Epithelial cell of esophagus (primary cell): Measurements from ENCODE around the gene FCMR.

Experiments
- DNase-seq: peaks from one replicate; pipeline ENCODE4 v3.0.0; 2010; ENCODE audit warnings: low read depth
- H3K4me3 ChIP-seq: 2 replicates; pipeline ENCODE4 v1.5.1; 2011; ENCODE audit warnings: mild to moderate bottlenecking, low read length, control low read depth
- TF ChIP-seq, protein P1 (sequence below): IDR thresholded peaks from 2 replicates; pipeline ENCODE4 v1.5.1; 2011; ENCODE audit warnings: low read depth, mild to moderate bottlenecking, low read length, control low read depth, inconsistent platforms; ENCODE audit not compliant: insufficient read depth; ENCODE audit errors: missing control alignments

Gene FCMR

DNA sequence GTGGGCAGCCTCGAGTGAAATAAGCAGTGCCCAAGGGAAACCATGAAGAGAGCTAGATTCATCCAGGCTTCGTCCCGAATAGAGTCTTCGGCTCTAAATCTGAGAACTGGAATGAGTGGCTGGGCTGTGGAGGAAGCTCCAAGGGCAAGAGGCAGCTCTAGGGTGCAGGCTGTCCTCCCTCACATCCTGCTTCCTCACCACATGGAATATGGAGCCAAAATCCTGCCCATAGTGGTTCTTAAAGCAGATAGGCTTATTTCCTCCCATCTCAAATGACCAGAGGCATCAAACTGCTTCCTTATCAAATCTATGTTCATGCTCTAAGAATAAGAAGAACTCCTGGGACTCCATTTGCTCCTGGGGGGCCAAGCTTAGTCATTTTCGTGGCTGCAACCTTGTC lies 22.0 kb downstream of the FCMR start:
- no peak overlapping the region for H3K4me3 ChIP-seq
- TF ChIP-seq, protein P1, sequence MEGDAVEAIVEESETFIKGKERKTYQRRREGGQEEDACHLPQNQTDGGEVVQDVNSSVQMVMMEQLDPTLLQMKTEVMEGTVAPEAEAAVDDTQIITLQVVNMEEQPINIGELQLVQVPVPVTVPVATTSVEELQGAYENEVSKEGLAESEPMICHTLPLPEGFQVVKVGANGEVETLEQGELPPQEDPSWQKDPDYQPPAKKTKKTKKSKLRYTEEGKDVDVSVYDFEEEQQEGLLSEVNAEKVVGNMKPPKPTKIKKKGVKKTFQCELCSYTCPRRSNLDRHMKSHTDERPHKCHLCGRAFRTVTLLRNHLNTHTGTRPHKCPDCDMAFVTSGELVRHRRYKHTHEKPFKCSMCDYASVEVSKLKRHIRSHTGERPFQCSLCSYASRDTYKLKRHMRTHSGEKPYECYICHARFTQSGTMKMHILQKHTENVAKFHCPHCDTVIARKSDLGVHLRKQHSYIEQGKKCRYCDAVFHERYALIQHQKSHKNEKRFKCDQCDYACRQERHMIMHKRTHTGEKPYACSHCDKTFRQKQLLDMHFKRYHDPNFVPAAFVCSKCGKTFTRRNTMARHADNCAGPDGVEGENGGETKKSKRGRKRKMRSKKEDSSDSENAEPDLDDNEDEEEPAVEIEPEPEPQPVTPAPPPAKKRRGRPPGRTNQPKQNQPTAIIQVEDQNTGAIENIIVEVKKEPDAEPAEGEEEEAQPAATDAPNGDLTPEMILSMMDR, result no peak
- no peak for DNase-seq

DNA sequence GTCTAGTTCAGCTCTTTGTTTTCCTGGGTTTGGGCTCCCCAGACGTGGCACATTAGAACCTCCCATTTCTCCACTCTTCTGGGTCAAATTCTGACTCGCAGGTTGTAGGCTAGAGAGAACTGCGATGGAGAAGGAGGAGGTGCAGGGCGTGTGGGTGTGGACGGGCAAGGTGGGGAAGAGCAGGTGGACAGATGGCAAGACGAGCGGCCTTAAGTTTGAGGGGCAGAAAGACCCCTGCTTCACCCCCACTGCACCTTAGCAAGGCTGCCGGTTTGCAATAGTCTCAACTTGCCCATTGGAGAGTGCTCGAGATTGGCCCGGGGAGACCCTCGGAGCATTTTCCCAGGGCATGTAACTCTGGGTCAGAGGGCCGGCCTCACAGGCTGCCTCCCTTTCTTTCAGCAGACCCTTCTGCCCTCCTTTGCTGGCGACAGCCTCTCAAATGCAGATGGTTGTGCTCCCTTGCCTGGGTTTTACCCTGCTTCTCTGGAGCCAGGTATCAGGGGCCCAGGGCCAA lies 22.8 kb downstream of the FCMR start:
- no peak for DNase-seq
- H3K4me3 ChIP-seq, result no peak overlapping the region
- TF ChIP-seq, protein P1, result no peak

DNA sequence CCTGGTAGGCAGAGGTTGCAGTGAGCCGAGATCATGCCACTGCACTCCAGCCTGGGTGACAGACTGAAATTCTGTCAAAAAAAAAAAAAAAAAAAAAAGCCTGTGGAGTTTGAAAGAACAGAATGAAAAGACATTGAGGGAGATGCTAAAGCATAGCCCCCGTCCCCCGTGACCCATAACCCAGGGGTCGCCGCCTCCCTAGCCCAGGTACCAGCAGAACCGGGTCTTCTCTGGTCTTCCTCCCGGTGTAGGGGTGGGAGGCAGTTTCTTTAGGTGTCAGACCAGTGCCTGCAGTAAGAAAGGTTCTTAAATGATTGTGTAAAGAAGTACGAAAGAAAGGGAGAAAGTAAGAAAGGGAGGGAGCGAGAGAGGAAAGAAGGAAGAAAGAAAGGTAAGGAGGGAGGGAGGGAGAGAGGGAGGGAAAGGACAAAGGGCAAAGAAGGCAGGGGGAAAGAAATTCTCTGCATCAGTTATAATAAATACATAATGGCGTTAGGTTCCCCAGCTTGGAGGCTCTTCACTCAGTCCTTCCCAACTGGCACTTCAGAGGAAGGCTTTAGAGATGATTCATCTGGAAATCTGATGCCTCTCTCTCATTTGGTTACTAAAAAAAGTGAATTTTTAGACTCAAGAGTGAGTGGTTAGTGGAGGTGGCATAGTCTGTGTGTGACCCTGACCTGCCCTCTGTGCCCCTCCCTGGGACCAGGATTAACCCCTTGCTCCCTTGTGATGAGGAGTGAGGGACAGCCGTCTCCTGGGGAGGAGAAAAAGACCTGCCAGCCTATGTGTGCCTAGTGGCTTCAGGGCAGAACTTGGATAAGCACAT lies 23.4 kb downstream of the FCMR start:
- H3K4me3 ChIP-seq, result no peak overlapping the region
- DNase-seq, result peak; percentile 65
- TF ChIP-seq, protein P1, result no peak

DNA sequence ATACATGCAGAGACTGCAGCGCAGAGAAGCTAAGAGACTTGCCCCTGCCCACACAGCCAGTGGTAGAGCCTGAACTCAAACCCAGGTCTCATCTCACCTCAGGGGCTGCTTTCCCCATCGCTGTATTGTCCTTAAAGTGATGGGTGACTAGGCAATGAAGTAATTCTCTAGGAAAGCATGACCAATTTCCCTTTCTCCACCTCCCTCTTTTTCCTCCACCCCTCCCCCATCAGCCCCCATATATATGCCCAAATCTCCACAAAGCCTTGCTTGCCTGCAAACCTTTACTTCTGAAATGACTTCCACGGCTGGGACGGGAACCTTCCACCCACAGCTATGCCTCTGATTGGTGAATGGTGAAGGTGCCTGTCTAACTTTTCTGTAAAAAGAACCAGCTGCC lies 24.6 kb downstream of the FCMR start, which contains the start of gene IL24:
Gene IL24 (plus strand): TSS at position 269 of the 400 bp plus-strand sequence. CDS start 390 bp downstream, outside the sequence.
- no peak within 1 kb of the TSS for H3K4me3 ChIP-seq
- TF ChIP-seq, protein P1, result no peak
- peak; percentile 47 for DNase-seq

DNA sequence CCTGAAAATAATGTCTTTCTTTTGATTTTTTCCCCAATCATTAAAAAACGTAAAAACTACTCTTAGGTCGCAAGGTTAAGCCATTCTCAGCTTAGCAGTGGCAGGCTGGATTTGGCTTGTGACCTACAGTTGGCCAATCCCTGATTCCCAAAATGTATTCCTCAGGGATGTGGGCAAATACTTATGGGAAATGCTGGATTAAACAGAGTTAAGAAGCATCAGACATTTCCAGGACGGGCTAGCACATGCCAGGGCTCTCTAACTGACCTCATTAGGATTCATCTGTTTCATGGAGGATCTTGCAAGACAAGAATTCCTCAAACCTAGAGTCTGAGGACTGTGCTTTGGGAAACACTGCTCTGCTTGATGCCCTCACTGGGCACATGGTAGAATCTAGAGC lies 25.5 kb downstream of the FCMR start:
- TF ChIP-seq, protein P1, result no peak
- peak; percentile 82 for DNase-seq
- no peak overlapping the region for H3K4me3 ChIP-seq

DNA sequence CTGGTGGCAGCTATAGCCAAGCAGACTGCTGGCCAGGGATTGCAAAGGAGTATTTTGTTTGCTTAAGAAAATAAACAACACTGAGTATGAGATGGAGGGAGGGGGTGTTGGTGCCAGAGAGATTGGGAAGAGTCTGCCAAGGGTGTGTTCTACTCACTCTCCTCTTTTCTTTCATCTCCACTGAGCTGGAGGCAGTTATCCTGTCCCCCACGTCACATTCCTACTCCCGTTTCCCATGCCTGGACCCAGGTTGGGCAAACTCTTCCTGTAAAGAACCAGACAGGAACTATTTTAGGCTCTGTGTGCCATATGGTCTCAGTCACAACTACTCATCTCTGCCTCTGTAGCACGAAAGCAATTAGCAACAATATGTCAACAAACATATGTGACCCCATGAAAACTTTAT lies 25.9 kb downstream of the FCMR start:
- peak; percentile 81 for DNase-seq
- H3K4me3 ChIP-seq, result no peak overlapping the region
- TF ChIP-seq, protein P1, result no peak
